ENCODE results near the gene CRY2.

DNA sequence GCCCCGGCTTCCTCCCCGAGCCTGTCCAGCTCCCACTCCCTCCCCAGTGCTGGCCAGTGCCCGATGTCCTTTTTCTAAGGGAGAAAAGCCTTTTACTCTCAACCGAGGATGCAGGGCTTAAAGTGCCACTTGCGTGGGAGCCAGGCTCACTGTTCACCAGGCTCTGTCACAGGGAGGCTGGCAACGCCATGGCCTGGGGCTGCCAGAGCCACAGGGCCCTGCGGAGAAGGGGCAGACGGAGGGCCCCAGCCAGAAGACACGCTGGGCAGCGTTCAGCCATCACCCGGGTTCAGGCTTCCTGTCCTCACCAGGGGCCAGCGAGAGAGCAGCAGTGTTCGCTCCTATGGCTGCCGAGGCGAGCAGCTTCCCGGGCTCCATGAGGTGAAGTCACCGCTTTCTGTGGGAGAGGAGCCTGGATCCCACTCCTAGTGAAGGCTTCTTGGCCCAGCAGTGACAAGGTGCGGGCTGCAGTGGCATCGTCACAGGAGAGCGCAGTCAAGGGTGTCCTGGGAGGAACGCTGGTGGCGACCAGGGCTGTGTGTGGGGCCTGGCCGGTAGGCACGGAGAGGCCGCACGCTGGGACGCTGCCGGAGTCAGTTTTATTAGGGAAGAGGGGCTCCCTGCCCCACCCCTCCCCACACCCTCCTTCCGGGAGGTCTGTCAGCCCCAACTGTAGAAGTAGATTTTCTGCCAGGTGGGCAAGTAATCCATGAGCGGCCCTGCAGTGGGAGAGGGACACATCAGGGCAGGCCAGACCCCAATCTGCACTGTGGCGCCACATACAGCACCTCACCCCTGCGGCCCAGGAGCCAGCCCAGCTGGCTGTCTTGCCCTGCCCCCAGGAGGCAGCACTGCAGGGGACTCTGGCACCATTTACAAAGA lies 62.6 kb downstream of the CRY2 start:
- TF ChIP-seq, protein P1, sequence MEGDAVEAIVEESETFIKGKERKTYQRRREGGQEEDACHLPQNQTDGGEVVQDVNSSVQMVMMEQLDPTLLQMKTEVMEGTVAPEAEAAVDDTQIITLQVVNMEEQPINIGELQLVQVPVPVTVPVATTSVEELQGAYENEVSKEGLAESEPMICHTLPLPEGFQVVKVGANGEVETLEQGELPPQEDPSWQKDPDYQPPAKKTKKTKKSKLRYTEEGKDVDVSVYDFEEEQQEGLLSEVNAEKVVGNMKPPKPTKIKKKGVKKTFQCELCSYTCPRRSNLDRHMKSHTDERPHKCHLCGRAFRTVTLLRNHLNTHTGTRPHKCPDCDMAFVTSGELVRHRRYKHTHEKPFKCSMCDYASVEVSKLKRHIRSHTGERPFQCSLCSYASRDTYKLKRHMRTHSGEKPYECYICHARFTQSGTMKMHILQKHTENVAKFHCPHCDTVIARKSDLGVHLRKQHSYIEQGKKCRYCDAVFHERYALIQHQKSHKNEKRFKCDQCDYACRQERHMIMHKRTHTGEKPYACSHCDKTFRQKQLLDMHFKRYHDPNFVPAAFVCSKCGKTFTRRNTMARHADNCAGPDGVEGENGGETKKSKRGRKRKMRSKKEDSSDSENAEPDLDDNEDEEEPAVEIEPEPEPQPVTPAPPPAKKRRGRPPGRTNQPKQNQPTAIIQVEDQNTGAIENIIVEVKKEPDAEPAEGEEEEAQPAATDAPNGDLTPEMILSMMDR (IDR thresholded peaks at IDR 0.05 in 8 of 11, conservative IDR thresholded peaks at IDR 0.05 in 3 of 11), result no peak
- TF ChIP-seq POLR2A (IDR thresholded peaks at IDR 0.05), result no peak

All from spleen (tissue), 7 donors.